ENCODE data around the gene MMP8.

The MMP8 gene

DNA sequence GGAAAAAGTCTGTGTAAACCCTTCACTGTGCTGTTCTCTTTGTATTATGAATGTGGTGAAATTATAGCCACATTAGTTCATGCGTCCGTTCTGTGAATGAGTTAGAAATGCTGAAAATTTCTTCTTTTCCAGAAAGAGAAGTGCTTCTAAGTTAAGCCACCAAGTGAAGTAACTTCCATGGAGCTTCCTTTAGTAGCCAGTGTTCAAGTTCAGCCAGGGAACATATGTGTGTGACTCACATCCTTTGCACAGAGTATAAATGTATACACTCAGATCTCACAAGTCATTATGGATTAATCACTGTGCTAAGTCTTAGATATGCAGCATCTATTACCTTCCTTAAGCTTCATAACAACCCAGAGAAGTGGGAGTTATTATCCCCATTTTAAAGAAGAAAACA is 3.1 kb upstream of the MMP8 start:
- DNase-seq (ENCODE audit: low read depth in 3 of 3, low spot score in 1 of 3), result no peak

DNA sequence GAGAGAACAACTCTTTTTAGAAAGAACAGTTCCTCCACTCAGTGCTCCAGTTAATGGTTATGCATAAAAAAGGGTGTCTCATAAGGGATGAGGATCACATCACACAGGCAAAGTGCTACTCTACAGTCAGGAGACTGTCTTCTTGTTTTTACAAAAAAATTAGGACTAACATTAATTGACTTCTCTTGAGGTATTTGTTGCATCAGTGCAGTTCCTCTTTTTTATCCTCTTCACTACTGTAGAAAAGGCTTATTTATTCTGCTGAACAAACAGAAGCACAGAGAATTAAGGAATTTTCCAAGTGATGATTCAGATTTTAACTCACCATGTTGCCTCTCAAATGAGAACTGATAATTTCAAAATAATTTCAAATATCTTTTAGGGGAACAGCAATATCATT is 1.9 kb downstream of the MMP8 start:
- no peak for DNase-seq (ENCODE audit: low read depth in 3 of 3, low spot score in 1 of 3)

DNA sequence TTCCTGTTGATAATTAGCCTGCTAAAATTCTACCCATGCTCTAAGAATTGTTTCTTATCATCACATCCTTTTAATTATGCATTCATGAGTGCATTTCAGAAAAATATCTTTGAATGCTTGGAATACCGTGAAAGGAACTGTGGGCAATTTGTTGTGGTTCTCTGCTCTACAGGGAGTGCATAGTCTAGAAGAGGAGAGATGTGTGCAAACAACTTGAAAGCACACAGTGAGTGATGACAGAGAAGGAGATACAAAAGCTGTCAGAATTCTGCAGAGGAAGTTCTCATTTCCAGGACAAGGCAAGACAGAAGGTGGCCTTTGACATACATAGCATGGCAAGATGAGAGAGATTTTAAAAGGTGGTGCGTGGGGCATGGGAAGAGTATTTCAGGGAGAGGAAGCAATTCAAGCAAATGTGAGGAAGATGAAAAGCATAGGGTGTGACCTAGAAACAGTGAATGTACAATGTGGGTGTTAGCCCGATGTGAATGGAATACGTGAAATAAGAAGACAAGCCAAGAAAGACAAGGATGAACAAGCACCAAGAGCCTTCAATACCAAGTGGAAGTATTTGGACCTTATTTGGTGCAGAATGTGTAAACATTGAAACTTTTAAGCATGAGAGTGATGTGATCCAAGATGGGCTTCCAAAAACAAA is 5.0 kb downstream of the MMP8 start:
- no peak for DNase-seq (ENCODE audit: low read depth in 3 of 3, low spot score in 1 of 3)

DNA sequence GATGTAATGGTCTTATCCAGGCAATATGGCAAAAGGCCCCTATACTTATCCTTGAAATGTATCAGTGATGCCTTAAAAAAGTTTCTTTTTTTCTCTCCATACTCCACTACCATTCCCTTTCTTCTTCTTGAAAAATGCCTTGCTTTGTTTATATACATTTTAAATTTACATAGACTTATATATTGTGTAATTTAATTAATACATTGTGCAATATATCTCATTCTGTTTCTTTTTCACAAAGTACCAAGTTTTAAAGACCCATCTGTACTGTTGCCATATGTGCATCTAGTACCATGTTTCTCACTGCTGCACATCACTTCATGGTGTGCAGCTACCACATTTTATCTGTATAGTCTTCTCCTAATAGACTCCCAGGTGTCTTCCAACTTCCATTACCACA is 7.5 kb downstream of the MMP8 start:
- no peak for DNase-seq (ENCODE audit: low read depth in 3 of 3, low spot score in 1 of 3)

DNA sequence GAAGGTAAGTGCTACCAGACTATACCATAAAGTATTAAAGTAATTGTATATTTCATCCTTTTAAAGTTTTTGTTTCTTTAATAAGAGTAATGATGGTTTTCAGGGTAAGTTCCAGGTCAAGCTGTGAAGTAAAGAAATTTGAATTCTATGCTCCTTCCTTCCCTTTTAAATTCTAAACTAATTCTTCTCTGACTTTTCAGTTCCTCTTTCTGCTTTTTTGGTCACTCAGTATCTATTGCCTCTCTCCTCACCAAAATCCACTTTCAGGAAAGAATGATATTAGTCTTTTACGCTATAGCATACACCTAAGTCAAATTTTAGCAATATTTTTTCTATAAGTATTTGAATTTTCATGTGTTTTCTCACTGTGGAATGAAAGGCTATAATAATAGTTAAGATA is 8.2 kb downstream of the MMP8 start:
- DNase-seq (ENCODE audit: low read depth in 3 of 3, low spot score in 1 of 3), result no peak

DNA sequence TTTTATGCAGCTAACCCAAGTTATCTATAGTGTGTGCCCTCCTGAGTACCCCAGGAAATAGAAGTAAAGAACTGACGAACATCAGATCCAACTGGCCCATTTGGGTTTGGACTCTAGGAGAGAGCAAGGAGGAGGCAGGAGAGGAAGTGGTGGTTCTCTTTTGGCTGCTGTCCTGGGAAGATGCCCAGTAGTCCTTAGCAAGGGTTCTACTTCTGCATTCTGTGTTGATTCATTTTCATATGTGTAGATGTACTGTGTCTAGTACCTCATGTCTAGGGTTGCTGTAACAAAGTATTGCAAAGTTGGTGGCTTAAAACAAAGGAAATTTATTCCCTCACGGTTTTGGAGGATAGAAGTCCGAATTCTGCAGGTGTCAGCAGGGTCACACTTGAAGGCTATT is 12.6 kb downstream of the MMP8 start:
- no peak for DNase-seq (ENCODE audit: low read depth in 3 of 3, low spot score in 1 of 3)

DNA sequence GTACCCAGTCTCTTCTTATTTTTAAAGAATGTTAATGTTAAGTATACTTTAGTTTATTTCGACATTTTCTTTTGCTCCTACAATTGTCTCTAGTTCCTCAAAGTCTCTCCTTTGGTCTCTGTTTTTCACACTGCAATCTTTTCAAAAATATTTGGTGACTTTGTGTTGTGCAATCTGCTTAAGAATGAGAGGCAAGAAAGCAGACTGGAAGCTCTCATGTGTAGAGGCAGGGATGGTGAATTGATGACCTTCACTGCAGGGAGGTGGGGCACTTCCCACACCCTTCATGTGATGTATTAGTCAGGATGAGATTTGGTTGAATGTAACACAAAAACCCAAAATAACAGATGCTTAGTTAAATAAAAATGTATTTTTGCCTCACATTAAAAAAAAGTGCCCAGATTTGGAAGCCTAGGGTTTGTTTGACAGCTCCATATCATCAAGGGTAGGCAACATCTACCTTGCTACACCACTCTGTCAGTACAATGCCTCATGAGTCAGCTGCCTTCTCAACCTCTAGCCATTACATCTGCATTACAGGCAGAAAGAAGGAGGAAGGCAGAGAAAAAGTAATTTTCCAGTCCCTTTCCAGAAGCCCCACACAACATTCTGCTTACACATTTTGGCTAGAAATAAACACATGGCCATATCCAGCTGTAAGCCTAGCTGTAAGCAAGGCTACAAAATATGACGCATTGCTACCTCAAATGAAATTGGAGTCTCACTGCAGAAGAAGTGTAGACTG is 15.4 kb downstream of the MMP8 start:
- no peak for DNase-seq (ENCODE audit: low read depth in 3 of 3, low spot score in 1 of 3)

DNA sequence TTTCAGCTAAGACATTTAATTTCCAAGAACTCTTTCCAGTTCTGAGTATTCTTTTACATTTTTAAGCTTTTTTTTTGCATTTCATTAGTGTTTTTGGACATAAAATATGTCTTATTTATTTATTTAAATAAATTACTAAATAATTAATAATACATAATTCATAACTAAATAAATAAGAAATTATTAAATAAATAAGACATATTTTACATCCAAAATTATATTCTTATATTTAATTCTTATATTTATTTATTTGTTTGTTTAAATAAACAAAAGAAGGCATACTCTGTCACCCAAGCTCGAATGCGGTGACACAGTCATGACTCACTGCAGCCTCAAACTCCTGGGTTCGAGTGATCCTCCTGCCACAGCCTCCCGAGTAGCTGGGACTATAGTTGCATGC is 16.1 kb downstream of the MMP8 start:
- no peak for DNase-seq (ENCODE audit: low read depth in 3 of 3, low spot score in 1 of 3)

DNA sequence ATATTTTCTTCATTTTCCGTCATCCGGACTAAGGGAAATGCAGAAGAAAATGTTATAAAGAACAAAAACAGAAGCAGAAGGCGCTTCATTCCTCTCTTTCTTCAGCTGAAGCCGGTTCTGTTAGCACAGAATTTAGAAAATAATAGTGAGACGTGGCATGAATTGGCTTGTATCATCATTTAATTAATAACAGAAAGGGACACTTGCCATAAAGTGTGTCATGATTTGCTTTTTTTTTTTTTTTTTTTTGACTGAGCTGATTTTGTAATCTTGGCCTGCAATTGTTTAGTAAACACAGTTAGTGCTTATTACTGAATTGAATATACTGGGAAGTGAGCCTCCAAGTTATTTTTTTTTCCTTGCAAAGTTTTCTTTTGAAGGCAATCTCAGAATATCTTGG is 19.1 kb downstream of the MMP8 start, which contains the start of gene MMP27:
Gene MMP27 (minus strand): TSS at position 144 of the 400 bp plus-strand sequence. CDS start 55 bp downstream, at position 89.
- DNase-seq (ENCODE audit: low read depth in 3 of 3, low spot score in 1 of 3), result no peak

DNA sequence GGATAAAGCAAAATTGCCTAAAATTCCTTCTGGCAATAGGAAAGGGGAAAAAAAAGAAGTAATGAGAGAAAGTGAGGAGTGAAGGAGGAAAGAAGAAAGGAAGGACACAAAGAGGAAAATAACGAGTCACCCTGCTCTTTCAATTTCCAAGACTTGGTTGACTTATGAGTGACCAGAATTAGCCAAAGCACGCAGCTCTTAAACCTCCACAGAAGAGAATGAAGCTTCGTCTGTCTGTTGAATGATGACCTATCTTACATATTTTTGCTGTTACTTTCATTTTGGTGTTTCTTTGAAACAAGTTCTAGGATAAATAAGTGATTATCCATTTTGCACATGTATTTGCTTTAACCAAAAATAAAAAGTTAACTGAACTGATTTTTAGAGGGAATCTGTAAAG is 19.9 kb downstream of the MMP8 start:
- no peak for DNase-seq (ENCODE audit: low read depth in 3 of 3, low spot score in 1 of 3)

DNA sequence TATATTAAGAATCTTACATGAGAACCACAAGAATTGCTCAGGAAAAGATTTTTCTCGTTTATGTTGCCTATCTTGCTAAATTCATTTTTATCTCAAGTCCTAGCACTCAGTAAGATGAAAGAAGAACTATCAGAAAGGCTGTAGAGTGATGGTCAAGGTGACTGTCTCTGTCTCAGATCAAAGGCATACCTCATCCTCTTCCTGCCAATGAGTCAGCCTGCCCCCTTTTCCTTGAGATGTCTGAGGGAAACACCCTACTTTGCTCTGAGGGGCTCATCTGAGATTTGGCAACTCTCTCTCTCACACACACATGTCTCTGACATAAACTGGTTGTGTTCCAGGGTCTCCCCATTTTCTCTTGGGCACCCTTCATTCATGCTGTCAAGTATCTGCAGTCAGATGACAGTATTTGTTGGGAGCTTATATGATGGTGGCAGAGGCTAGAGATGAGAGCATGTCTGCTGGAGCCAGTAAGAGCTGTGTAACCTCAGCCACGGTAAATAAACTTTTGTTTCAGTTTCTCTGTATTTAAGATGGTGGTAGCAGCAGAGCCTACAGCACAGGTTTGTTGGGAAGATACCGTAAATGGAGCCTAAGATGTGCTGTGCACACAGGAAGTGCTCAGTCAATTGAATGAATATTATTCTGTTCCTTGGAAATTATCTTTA is 20.8 kb downstream of the MMP8 start:
- DNase-seq (ENCODE audit: low read depth in 3 of 3, low spot score in 1 of 3), result no peak

DNA sequence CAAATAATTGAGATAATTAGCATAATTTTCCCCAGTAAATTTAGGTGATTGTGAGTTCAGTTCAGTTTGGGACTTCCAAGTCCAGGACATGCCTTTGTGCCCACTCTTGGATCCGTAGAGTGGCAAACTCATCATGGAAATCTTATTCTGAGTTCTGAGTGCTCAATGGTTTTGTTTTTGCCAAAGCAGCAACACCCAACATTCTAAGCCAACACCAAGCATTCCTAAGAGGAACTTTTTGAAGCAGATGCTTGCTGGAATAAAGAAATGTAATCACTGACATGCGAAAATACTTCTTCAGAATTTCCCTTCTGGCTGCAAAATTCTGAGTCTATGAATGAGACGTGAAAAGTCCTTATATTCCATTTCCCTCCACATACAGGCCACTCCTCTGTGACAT is 29.6 kb downstream of the MMP8 start:
- no peak for DNase-seq (ENCODE audit: low read depth in 3 of 3, low spot score in 1 of 3)

DNA sequence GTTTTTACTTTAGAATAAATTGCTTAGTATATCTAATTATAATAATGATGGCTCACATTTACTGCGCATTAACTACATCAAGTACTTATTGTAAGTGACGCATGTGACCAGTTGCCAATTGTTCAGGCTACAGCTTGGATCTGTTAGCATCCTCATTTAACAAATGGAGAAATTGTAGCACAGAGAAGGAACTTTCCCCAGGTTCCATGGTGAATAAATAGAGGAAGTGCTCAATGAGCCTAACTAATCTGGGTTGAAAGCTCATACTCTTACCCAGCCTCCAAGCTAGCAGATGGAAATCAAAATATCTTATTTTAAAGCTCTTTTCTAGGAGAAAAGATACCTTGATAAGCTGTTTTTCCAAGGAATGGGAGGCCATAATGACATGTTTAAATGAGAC is 39.0 kb downstream of the MMP8 start:
- no peak for DNase-seq (ENCODE audit: low read depth in 3 of 3, low spot score in 1 of 3)

DNA sequence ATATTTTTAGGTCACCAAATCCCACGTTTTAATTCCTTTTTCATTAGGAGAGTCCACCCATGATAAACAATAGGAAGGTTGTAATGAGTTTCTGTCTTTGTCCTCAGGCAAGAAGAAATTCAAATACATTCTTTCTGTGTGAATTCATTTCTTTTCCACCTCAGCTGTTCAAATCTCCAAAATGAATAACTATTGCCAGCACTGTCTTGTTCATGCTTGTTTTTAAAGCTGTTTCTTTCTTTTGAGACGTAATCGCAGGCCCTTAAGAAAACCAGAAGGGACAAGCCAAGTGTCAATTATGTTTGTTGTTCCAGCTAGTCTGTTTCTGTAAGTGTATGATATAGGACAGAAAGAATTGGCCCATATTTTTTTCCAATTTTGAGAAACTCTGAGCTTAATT is 39.4 kb downstream of the MMP8 start:
- no peak for DNase-seq (ENCODE audit: low read depth in 3 of 3, low spot score in 1 of 3)

DNA sequence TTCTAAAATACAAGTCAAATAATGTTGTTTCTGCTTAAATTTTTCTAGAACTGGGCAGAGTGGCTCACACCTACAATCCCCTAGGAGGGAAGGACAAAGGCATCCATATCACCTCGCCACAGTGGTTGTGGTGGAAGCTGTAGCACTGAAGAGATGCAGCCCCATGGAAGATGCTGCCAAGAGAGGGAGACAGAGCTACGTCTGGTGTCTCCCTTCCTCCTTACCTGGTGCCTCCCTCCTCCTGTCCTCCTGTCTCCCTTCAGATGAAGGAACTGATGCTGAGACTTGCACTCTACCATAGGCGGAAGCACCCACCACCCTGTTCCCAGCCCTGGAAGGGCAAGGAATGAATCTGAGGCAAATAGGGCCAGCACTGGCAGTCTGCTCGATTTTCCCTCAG is 41.5 kb downstream of the MMP8 start:
- DNase-seq (ENCODE audit: low read depth in 3 of 3, low spot score in 1 of 3), result no peak

DNA sequence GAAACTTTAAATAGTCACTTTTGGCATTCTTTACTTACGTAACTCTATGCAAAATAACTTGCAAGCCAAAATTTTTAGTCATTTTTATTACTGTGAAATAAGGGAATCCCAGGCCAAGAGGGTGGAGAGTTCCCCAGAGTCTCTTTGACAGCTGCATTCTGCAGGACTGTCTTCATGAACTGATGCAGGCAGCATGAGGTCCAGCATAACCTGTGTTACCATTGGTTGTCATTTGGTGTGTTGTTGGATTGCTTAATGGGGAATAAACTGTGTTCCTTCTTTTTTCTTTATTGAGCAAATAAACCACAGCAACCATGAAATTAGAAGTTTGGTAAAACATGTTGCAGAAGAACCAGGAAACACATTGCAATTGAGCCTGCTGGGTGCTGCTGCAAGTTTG is 43.8 kb downstream of the MMP8 start:
- no peak for DNase-seq (ENCODE audit: low read depth in 3 of 3, low spot score in 1 of 3)

DNA sequence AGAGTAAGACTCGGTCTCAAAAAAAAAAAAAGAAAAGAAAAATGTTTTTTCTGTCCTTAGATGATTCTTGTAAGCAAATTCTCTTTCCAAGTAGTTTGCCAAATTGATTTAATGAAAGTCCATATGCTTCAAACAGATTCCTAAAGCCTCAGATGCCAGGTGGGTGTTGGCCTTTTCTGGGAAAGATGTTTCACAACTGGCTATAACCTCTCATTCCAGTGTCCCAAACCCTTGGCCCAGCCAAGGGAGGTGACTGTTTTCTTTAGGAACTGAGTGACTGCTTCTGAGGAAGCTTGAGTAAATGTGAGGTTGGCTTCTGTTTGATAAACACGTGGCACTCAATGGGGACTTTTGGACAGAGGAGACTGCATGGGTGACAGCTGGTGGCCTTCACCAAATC is 46.7 kb downstream of the MMP8 start:
- DNase-seq (ENCODE audit: low read depth in 3 of 3, low spot score in 1 of 3), result no peak

DNA sequence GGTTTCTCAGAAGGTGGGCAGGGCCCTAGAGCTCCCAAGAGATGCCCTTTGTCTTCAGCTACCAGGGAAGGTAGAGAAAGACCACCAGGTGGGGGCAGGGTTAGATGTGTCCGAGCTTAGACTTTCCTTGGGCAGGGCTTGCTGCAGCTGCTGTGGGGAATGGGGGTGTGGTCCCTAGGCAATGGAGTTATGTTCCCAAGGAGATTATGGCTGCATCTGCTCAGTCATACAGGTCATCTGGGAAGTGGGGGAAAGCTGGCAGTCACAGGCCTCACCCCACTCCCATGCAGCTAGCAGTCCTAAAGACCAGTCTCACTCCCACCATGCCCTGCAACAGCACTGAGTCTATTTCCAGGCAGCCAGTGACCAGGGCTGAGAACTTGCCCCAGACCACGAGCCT is 48.7 kb downstream of the MMP8 start:
- DNase-seq (ENCODE audit: low read depth in 3 of 3, low spot score in 1 of 3), result no peak

DNA sequence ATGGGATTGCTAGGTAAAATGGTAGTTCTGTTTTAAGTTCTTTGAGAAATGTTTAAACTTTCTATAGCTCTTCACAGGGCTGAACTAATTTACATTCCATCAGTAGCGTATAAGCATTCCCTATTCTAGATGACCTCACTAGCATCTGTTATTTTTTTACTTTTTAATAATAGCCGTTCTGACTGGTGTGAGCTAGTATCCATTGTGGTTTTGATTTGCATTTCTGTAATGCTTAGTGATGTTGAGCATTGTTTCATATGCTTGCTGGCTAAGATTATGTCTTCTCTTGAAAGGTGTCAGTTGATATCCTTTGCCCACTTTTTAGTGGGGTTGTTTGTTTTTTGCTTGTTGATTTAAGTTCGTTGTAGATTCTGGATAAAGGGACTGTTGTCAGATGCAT is 55.1 kb downstream of the MMP8 start:
- no peak for DNase-seq (ENCODE audit: low read depth in 3 of 3, low spot score in 1 of 3)

DNA sequence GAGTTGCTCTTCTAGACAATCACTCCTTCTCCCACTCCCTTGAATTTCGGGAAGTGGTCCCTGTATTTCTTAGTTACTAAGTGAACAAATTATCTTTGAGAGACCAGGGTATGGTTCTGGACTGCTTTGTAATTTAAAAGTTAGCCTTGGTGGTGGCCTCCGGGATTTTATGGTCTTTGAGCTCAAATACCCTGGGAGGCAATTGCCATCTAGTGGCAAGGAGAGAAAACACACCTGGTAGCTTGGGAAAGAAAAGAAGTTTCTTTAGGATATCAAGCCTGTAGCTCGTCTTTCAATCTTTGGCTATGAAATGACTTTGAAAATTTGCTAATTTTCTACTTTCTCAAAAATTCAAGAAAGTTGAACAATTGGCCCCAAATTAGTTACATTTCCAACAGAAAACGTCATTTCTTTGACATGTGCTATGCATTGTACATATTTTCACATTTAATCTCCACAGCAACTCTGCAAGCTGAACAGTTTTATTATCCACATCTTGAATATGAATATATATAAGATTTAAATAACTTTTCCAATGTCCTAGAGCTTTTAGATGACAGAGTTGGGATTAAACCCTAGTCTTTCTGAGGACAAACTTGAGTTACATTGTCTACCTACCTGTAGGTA is 58.3 kb downstream of the MMP8 start:
- no peak for DNase-seq (ENCODE audit: low read depth in 3 of 3, low spot score in 1 of 3)

DNA sequence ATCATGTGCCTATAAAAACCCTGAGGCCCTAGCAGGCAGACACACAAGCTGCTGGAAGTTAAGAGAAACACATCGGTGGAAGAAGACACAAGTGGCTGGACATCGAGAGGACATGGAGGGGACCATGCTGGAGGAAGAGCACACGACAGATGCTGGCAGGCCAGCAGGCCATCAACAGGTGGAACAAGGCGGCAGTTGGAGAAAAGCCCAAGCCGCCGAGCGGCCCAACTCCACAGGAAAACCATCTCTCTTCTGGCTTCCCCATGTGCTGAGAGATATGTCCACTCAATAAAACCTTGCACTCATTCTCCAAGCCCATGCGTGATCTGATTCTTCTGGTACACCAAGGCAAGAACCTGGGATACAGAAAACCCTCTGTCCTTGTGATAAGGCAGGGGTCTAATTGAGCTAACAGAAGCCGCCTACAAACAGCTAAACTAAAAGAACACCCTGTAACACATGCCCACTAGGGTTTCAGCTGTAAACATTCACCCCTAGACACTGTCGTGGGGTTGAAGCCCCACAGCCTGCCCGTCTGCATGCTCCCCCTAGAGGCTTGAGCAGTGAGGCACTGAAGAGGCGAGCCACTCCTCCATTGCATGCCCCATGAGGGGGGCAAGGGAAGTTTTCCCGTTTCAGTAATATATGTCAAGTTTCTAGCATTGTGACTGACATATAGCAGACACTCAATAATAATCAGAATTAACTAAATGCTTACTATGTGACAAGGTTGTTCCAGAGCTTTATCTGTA is 60.6 kb downstream of the MMP8 start:
- DNase-seq (ENCODE audit: low read depth in 3 of 3, low spot score in 1 of 3), result no peak

Measured in stimulated activated CD4-positive, alpha-beta T cell treated with anti-CD3 and anti-CD28 coated beads, TNF-alpha, amount 100 ng/mL, for 1 hour (primary cell).